WTC11 (cell line): Measurements from ENCODE around the gene REM1.

Experiments used
- ATF2 ChIP-seq: sonication (generic); formaldehyde crosslinking; IDR thresholded peaks from 2 replicates; pipeline ENCODE4 v1.8.1; 2022; ENCODE audit warnings: low read depth, missing genetic modification reagents, borderline replicate concordance
- CREB1 ChIP-seq: sonication (generic); formaldehyde crosslinking; IDR thresholded peaks from 2 replicates; pipeline ENCODE4 v1.8.0; 2023; ENCODE audit warnings: mild to moderate bottlenecking, missing genetic modification reagents
- CTCF ChIP-seq: fragments of 200-600 bp; IDR thresholded peaks from 2 replicates; pipeline ENCODE4 v1.8.0; 2022; ENCODE audit warnings: antibody characterized with exemption
- MAX ChIP-seq: sonication (generic); formaldehyde crosslinking; IDR thresholded peaks from 2 replicates; pipeline ENCODE4 v1.8.0; 2022; ENCODE audit warnings: mild to moderate bottlenecking, missing genetic modification reagents
- MYBL2 ChIP-seq: sonication (generic); formaldehyde crosslinking; IDR thresholded peaks from 2 replicates; pipeline ENCODE4 v1.8.1; 2023; ENCODE audit warnings: mild to moderate bottlenecking, moderate library complexity, missing genetic modification reagents
- OVOL2 ChIP-seq: fragments of 250-450 bp; sonication (Bioruptor Pico); IDR thresholded peaks from 2 replicates; pipeline ENCODE4 v1.9.0; 2021; ENCODE audit warnings: mild to moderate bottlenecking, borderline replicate concordance
- RORB ChIP-seq: fragments of 250-450 bp; sonication (Bioruptor Pico); IDR thresholded peaks from 2 replicates; pipeline ENCODE4 v1.9.0; 2021; ENCODE audit warnings: mild to moderate bottlenecking
- USF2 ChIP-seq: sonication (generic); formaldehyde crosslinking; IDR thresholded peaks from 2 replicates; pipeline ENCODE4 v1.8.1; 2023; ENCODE audit warnings: mild to moderate bottlenecking, missing genetic modification reagents, moderate library complexity
- ZNF416 ChIP-seq: fragments of 250-450 bp; sonication (Bioruptor Pico); IDR thresholded peaks from 2 replicates; pipeline ENCODE4 v1.9.0; 2021; ENCODE audit warnings: mild to moderate bottlenecking, inconsistent platforms
- ZNF423 ChIP-seq: fragments of 250-450 bp; sonication (Bioruptor Pico); IDR thresholded peaks from 2 replicates; pipeline ENCODE4 v2.1.2; 2022; ENCODE audit warnings: mild to moderate bottlenecking, moderate library complexity

- no peak for TF ChIP-seq CTCF
- no peak for TF ChIP-seq OVOL2 (CRISPR knock-in tag)
- no peak for TF ChIP-seq ATF2 (CRISPR knock-in tag)
- no peak for TF ChIP-seq USF2
- no peak for TF ChIP-seq CREB1 (CRISPR knock-in tag)
- no peak for TF ChIP-seq ZNF416
- no peak for TF ChIP-seq RORB (CRISPR knock-in tag)
- TF ChIP-seq ZNF423 (CRISPR knock-in tag) = no peak
- no peak for TF ChIP-seq MAX (CRISPR knock-in tag)
- TF ChIP-seq MYBL2 = no peak
Measured at GRCh38 chr20:31515072-31515774, 40.1 kb downstream of the REM1 start.
